ENCODE data around the gene LRRC49.
"Not testable (repeated sequence)": the region's sequence is repeated elsewhere in the genome, so short reads cannot be mapped to it uniquely, and the experiment has no call there.

LRRC49 gene

GRCh38 chr15:71042356-71042922 lies 149.8 kb downstream of the LRRC49 start:
- in situ Hi-C loops (cut with MboI; ENCODE audit: low pct_unique_long_range_greater_than_20kb, low sequenced_read_pairs), result no loop called here
- no peak for DNase-seq

GRCh38 chr15:71043373-71043772 lies 150.7 kb downstream of the LRRC49 start:
- no peak for DNase-seq
- in situ Hi-C loops (cut with MboI; ENCODE audit: low pct_unique_long_range_greater_than_20kb, low sequenced_read_pairs), result no loop called here

- in situ Hi-C loops (cut with MboI; ENCODE audit: low pct_unique_long_range_greater_than_20kb, low sequenced_read_pairs), result no loop called here
- no peak for DNase-seq
Measured at GRCh38 chr15:71044006-71044405, 151.4 kb downstream of the LRRC49 start.

GRCh38 chr15:71046146-71046545 lies 153.5 kb downstream of the LRRC49 start:
- DNase-seq; in situ Hi-C loops (cut with MboI; ENCODE audit: low pct_unique_long_range_greater_than_20kb, low sequenced_read_pairs): not testable (repeated sequence)

GRCh38 chr15:71048913-71049675 lies 156.5 kb downstream of the LRRC49 start:
- in situ Hi-C loops (cut with MboI; ENCODE audit: low pct_unique_long_range_greater_than_20kb, low sequenced_read_pairs), result no loop called here
- no peak for DNase-seq

- DNase-seq, result no peak
- in situ Hi-C loops (cut with MboI; ENCODE audit: low pct_unique_long_range_greater_than_20kb, low sequenced_read_pairs), result no loop called here
Measured at GRCh38 chr15:71049706-71050422, 157.2 kb downstream of the LRRC49 start.

- in situ Hi-C loops (cut with MboI; ENCODE audit: low pct_unique_long_range_greater_than_20kb, low sequenced_read_pairs), result no loop called here
- DNase-seq, result no peak
Measured at GRCh38 chr15:71050461-71050860, 157.8 kb downstream of the LRRC49 start.

- in situ Hi-C loops (cut with MboI; ENCODE audit: low pct_unique_long_range_greater_than_20kb, low sequenced_read_pairs), result no loop called here
- no peak for DNase-seq
Measured at GRCh38 chr15:71051539-71051938, 158.9 kb downstream of the LRRC49 start.

- DNase-seq, result no peak
- in situ Hi-C loops (cut with MboI; ENCODE audit: low pct_unique_long_range_greater_than_20kb, low sequenced_read_pairs), result no loop called here
Measured at GRCh38 chr15:71052356-71052755, 159.7 kb downstream of the LRRC49 start.

GRCh38 chr15:71054286-71054952 lies 161.8 kb downstream of the LRRC49 start:
- in situ Hi-C loops (cut with MboI; ENCODE audit: low pct_unique_long_range_greater_than_20kb, low sequenced_read_pairs), result no loop called here
- DNase-seq, result no peak

- in situ Hi-C loops (cut with MboI; ENCODE audit: low pct_unique_long_range_greater_than_20kb, low sequenced_read_pairs), result no loop called here
- no peak for DNase-seq
Measured at GRCh38 chr15:71055461-71055860, 162.8 kb downstream of the LRRC49 start.

GRCh38 chr15:71056111-71056510 lies 163.5 kb downstream of the LRRC49 start:
- no peak for DNase-seq
- in situ Hi-C loops (cut with MboI; ENCODE audit: low pct_unique_long_range_greater_than_20kb, low sequenced_read_pairs), result no loop called here

GRCh38 chr15:71057143-71057542 lies 164.5 kb downstream of the LRRC49 start:
- in situ Hi-C loops (cut with MboI; ENCODE audit: low pct_unique_long_range_greater_than_20kb, low sequenced_read_pairs), result no loop called here
- DNase-seq, result no peak

GRCh38 chr15:71057581-71057980 lies 165.0 kb downstream of the LRRC49 start:
- in situ Hi-C loops (cut with MboI; ENCODE audit: low pct_unique_long_range_greater_than_20kb, low sequenced_read_pairs), result no loop called here
- no peak for DNase-seq

GRCh38 chr15:71060983-71061382 lies 168.4 kb downstream of the LRRC49 start:
- no peak for DNase-seq
- in situ Hi-C loops (cut with MboI; ENCODE audit: low pct_unique_long_range_greater_than_20kb, low sequenced_read_pairs), result no loop called here

- no peak for DNase-seq
- in situ Hi-C loops (cut with MboI; ENCODE audit: low pct_unique_long_range_greater_than_20kb, low sequenced_read_pairs), result no loop called here
Measured at GRCh38 chr15:71066983-71067382, 174.4 kb downstream of the LRRC49 start.

- in situ Hi-C loops (cut with MboI; ENCODE audit: low pct_unique_long_range_greater_than_20kb, low sequenced_read_pairs), result no loop called here
- DNase-seq, result no peak
Measured at GRCh38 chr15:71069693-71070092, 177.1 kb downstream of the LRRC49 start.

- in situ Hi-C loops (cut with MboI; ENCODE audit: low pct_unique_long_range_greater_than_20kb, low sequenced_read_pairs), result no loop called here
- DNase-seq, result no peak
Measured at GRCh38 chr15:71071529-71071928, 178.9 kb downstream of the LRRC49 start.

GRCh38 chr15:71072423-71072822 lies 179.8 kb downstream of the LRRC49 start:
- in situ Hi-C loops (cut with MboI; ENCODE audit: low pct_unique_long_range_greater_than_20kb, low sequenced_read_pairs), result no loop called here
- no peak for DNase-seq
